HG03439 (cell line): Measurements from ENCODE around the gene PROK1.
"Not testable (repeated sequence)": the region's sequence is repeated elsewhere in the genome, so short reads cannot be mapped to it uniquely, and the experiment has no call there.

ENCODE experiments used
- ATAC-seq: cut with Tn5 transposase; IDR thresholded peaks from one replicate; pipeline ENCODE4 v1.9.1; 2021; ENCODE audit warnings: mild to moderate bottlenecking, moderate library complexity; ENCODE audit not compliant: unreplicated experiment

Gene PROK1

DNA sequence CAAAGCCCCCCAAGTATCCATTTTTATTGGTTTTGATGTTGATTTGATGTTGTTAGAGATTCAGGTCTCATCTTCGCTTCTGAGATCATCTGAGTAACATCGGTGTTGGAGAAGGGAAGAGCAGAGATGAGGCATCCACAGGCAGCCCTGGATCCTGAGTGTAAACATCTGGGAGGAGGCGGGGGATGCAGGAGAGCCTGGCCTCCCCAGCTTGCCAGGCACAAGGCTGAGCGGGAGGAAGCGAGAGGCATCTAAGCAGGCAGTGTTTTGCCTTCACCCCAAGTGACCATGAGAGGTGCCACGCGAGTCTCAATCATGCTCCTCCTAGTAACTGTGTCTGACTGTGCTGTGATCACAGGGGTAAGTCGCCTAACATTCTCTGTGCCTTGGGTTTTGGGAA, at the start of gene PROK1:
PROK1 (plus strand) TSS at position 221 of the 400 bp plus-strand sequence; CDS start at position 289, 68 bp downstream.
- ATAC-seq: no peak

DNA sequence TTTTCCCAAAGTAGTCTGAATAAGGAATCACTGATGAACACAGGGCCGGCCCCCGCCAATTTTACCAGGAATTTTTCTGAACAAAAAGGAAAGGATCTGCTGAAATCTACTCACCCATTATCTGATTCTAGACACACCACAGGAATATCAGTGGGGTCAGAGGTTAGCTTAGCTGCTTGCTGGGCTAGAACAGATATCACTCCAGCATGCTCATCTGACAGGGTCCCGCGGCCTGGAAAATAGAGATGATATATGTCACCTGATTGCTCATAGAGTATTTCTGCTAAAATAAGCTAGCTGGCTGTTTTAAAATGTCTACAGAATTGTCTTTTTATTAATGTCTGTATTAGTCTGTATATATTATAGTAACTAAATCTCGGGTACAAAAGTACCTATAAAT, 47.1 kb upstream of the PROK1 start:
- ATAC-seq: no peak

DNA sequence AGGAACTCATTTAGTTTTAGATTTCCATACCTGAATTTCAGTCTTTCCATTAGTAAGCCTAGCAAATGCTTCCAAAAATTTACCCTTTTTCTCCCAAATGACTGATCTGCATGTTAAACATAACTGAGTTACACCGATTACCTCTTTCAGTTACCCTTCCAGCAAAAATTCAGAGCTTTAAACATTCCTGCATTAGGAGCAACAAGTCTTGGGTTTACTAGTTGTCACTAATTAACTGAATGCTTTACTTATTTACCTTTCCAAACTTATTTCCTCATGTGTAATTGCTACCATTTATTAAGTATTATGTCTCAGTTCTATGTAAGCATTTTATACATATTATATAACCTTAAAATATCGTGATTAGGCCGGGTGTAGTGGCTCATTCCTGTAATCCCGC, 46.5 kb upstream of the PROK1 start:
- ATAC-seq: no peak

GRCh38 chr1:110406407-110406806, 44.5 kb upstream of the PROK1 start:
- ATAC-seq: not testable (repeated sequence)

- ATAC-seq: peak; percentile 92
Observed at GRCh38 chr1:110407260-110408210, 43.4 kb upstream of the PROK1 start, which contains the start of gene LAMTOR5. LAMTOR5 (minus strand) TSS chr1:110407694; CDS start chr1:110407620, 74 bp downstream.

GRCh38 chr1:110408488-110408887, 42.5 kb upstream of the PROK1 start:
- ATAC-seq: no peak

DNA sequence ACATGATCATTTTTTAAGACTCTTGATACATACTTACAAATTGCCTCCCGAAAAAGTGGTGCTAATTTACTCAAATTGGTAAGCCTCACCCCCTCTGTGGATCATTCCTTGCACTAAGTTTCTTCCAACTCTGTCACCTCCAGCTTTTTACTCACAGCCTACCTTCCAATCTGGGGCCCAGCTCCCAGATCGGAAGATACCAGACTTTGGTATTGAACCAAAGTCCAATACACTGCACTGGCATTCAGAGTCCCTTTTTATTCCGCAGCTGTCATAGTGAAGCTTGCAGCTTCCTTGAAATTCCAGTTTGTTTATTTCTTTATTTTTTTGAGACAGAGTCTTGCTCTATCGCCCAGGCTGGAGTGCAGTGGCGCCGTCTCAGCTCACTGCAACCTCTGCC, 41.6 kb upstream of the PROK1 start:
- ATAC-seq: no peak

DNA sequence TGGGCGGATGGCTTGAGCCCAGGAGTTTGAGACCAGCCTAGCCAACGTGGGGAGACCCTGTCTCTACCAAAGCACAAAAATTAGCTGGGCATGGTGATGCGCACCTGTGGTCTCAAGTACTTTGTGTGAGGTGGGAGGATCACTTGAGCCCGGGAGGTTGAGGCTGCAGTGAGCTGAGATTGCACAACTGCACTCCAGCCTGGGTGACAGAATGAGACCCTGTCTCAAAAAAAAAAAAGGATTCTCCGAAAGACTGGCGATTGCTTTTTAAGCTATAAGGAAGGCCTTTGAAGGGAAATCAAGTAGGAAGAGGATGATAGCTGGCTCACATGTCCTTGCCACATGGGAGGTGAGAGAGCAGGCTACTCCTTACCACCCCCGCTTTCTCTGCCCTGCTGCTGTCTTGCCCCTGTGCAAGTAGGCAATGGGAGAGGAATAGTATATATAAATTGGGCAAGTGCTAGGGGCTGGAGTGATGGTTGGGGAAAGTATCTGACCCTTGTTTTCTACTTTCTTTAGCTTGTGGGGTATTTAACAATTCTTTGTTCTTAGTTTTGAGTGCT, 39.7 kb upstream of the PROK1 start:
- ATAC-seq: no peak

GRCh38 chr1:110412576-110412975, 38.4 kb upstream of the PROK1 start:
- ATAC-seq: no peak

DNA sequence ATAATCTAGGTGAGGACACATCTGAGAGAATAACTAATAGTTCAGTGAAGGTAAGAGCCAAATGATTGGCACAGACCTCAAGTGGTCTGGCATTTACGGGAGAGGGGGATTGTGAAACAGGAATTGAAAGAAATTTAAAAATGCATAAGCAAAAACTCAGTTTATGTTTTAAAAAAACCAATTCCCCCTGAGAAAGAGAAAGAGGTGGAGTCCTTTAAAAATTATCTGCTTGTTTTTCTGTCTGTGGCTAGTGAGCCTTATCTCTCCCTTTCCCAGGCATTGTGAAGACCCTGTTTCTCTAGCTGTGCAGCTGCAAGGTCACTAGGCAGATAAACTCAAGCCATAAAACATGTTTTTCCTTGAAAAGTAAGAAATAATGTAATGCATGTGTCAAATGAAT, 37.9 kb upstream of the PROK1 start:
- ATAC-seq: not testable (repeated sequence)

GRCh38 chr1:110418729-110419128, 32.2 kb upstream of the PROK1 start:
- no peak for ATAC-seq

DNA sequence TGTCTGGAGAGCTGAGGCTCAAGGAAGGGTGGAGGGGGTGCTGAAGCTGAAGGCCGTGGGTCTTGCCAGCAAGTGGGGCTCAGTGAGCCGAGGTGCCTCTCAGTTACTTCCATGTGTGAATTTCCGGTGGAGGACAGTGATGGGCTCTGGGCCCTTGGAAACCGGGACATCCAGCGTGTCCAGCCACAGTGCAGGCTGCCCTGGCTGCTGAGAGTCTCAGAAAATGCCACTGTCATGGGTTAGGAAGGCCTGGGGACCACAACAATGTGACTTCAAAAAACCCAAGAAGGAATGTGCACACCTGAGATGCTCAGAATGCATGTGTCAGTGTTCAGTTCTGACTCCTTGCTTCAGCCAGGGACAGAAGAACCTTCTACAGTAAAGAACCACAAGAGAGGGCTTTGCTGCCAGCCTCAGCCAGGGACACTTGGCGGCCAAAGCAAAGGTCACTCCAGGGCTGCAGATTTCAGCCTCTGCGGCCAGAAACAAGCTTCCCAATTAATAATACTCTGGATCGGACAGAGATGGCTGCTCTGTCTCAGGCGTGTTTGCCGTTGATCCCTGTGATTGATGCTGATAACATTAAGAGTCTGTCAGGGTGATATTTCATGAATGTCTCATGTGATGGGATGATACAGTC, 30.8 kb upstream of the PROK1 start:
- ATAC-seq: no peak

- ATAC-seq: no peak
Observed at GRCh38 chr1:110420874-110421793, 29.8 kb upstream of the PROK1 start.

DNA sequence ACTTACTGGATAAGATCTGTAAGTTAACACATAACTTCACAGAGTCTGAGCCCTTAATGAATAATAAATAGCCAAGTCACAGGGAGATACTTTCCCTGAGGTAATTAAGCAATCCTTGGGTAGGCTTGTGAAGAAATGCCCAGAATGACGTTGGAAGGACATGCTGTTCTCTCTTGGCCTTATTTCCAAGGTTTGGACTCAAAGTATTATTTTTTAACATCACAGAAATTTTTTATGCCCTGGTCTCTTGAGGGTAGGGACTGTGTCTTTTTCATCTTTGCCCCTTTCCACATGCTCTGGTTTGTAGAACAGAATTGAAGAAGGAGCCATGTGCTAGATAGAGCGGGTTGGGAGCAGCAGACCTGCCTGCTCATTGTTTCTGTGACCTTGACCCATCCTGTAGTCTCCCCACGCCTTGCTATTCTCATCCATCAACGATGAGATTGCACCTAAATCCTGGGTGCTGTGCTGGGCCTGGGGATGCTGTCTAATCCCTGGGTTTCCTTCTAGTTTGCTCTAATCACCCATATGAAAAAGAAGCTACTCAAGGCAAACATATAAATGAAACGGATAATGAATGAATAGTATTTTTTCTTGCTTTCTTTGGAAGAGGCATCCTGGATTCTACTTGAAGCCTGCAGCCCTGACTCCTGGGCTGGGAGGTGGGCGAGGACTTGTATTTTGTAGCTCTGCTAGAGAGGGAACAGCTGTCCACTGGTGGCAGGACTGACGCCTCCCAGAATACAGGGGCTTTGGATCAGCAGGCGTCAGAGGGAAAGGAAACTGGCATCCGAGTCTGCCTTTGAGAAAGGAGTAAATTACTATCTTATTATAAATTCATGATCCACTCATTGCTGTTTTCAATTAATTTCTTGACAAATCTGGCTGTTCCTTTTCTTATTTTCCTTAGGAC, 26.0 kb upstream of the PROK1 start:
- no peak for ATAC-seq

DNA sequence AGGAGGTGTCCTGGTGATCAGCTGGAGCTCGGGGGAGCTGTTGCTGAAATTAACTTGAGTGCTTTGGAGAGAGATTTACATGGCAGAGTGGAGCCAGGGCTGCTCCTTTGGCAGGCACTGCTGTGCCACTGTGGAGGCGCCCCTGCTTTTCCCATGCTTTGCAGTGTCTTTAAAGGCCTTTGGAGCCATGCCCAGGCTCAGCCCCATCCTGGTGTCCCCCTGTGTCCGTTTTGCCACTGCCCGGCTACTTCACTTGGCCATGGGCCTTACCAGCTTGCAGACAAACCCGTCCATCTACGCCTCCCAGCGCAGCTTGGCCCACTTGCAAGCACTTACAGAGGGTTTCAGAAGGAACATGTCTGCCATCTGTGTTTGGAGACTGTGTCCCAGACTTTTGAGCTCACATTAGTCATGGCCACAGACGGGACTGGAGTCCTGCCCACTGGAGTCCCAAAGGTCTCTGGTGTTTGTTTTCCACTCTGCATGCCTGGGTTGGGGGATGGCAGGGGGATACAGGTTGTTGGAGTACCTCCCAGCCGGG, 25.3 kb upstream of the PROK1 start:
- no peak for ATAC-seq

GRCh38 chr1:110426854-110427253, 24.1 kb upstream of the PROK1 start:
- ATAC-seq: no peak

DNA sequence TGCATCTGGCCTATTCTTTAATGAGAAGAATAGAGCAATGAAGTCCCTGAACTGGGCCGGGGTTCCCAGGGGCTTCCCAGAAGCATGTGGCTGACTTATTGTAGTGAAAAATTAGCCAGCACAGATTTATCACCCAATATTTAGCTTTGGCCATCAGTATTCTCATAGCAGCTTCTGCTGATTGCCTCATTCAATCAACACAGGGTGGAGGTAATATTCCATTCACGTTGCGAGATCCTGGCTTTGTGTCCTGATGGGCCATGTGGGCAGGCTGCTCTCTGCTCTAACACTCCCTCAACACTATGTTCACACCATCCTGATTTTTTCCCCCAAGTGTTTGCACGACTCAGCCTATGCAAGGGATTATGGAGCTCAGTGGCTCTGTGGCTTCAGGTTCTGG, 22.0 kb upstream of the PROK1 start:
- no peak for ATAC-seq

- no peak for ATAC-seq
Observed at GRCh38 chr1:110430366-110430765, 20.6 kb upstream of the PROK1 start.

- no peak for ATAC-seq
Observed at GRCh38 chr1:110430901-110431300, 20.0 kb upstream of the PROK1 start.
